Epithelial cell of esophagus (primary cell): ENCODE results near the gene ZIK1.

Source experiments
- DNase-seq: peaks from one replicate; pipeline ENCODE4 v3.0.0; 2010; ENCODE audit warnings: low read depth
- H3K4me3 ChIP-seq: 2 replicates; pipeline ENCODE4 v1.5.1; 2011; ENCODE audit warnings: mild to moderate bottlenecking, low read length, control low read depth
- TF ChIP-seq, protein P1 (sequence below): IDR thresholded peaks from 2 replicates; pipeline ENCODE4 v1.5.1; 2011; ENCODE audit warnings: low read depth, mild to moderate bottlenecking, low read length, control low read depth, inconsistent platforms; ENCODE audit not compliant: insufficient read depth; ENCODE audit errors: missing control alignments

ZIK1 gene

DNA sequence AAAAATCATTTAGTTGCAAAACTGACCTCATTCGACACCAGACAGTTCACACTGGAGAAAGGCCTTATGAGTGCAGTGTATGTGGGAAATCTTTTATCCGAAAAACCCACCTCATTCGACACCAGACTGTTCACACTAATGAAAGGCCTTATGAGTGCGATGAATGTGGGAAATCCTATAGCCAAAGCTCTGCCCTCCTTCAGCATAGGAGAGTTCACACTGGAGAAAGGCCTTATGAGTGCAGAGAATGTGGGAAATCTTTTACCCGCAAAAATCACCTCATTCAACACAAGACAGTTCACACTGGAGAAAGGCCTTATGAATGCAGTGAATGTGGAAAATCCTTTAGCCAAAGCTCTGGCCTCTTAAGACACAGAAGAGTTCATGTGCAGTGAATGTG is 23.0 kb downstream of the ZIK1 start:
- no peak overlapping the region for H3K4me3 ChIP-seq
- TF ChIP-seq, protein P1, sequence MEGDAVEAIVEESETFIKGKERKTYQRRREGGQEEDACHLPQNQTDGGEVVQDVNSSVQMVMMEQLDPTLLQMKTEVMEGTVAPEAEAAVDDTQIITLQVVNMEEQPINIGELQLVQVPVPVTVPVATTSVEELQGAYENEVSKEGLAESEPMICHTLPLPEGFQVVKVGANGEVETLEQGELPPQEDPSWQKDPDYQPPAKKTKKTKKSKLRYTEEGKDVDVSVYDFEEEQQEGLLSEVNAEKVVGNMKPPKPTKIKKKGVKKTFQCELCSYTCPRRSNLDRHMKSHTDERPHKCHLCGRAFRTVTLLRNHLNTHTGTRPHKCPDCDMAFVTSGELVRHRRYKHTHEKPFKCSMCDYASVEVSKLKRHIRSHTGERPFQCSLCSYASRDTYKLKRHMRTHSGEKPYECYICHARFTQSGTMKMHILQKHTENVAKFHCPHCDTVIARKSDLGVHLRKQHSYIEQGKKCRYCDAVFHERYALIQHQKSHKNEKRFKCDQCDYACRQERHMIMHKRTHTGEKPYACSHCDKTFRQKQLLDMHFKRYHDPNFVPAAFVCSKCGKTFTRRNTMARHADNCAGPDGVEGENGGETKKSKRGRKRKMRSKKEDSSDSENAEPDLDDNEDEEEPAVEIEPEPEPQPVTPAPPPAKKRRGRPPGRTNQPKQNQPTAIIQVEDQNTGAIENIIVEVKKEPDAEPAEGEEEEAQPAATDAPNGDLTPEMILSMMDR = no peak
- DNase-seq = no peak

- TF ChIP-seq, protein P1 = no peak
- DNase-seq = no peak
- H3K4me3 ChIP-seq = no peak overlapping the region
Measured at GRCh38 chr19:57611113-57611512, 27.2 kb downstream of the ZIK1 start.

DNA sequence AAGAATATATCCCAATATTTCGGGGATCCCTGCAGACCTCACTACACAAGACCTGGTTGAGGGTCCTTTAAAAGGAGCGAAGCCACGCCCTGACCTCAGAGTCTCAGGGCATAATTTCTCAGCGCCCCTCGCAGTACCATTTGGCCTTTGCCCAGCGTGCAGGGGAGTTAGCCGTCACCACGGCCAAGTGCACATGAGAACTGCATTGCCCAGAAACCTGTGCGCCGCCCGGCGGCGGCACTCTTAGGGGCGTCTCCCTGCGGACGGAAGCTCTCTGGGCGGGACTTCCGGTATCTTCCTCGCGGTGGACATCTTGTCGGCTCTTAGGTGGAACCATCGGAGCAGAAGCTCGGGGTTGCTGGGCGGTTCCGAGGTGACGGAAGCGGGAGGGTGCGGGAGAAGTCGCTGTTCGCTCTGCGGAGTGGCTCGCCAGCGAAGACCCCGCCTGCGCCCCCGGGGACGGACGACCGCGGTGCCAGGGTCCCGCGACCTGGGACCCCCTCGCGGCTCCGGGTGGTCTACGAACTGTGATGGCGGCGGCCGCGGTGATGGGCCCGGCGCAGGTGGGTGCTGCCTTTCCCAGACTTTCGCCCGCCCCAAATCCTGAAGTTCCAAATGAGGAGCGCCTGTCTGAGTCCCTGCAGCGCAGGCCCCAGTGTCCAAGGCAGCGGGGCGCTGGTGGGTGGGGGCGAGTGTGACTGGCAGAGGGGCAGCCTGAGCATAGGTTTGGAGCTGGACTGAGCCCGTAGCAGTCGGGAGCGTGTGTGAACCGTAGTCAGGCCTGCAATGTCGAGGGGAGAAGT is 30.2 kb downstream of the ZIK1 start, which contains the start of gene ZNF134:
ZNF134 (plus strand) TSS at position 302 of the 803 bp plus-strand sequence. CDS start 5,227 bp downstream, outside the sequence.
- TF ChIP-seq, protein P1 = peak; percentile 67
- H3K4me3 ChIP-seq = peak within 1 kb of the TSS; percentile 91
- DNase-seq = peak; percentile 94

DNA sequence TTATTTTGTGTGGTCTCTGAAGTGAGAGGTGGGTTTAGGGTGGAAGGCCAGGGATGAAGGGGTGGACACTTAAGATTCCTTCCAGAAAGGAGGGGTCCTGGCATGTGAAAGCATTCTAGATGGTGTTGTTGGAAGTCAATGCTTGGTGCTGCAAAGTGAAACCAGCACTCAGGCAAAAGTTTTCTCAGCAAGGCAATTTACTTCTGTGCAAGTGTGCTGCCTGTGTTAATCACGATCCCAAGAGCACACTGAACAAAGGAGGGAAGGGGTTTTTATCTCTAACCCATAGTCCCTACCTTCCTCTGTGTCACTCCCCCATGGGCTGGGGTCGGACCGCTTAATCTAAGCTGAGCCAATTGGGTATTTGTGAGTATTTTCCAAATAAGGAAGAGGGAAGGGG is 31.4 kb downstream of the ZIK1 start:
- DNase-seq = no peak
- H3K4me3 ChIP-seq = peak overlapping the region; percentile 91
- TF ChIP-seq, protein P1 = no peak

DNA sequence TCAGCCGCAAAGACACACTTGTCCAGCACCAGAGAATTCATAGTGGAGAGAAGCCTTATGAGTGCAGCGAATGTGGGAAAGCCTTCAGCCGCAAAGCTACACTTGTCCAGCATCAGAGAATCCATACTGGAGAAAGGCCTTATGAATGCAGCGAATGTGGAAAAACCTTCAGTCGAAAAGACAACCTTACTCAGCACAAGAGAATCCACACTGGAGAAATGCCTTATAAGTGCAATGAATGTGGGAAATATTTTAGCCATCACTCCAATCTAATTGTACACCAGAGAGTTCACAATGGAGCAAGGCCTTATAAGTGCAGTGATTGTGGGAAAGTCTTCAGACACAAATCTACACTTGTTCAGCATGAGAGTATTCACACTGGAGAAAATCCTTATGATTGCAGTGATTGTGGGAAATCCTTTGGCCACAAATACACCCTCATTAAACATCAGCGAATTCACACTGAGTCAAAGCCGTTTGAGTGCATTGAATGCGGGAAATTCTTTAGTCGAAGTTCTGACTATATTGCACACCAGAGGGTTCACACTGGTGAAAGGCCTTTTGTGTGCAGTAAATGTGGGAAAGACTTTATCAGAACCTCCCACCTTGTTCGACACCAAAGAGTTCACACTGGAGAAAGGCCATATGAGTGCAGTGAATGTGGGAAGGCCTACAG is 36.9 kb downstream of the ZIK1 start:
- DNase-seq = no peak
- TF ChIP-seq, protein P1 = no peak
- no peak overlapping the region for H3K4me3 ChIP-seq

- H3K4me3 ChIP-seq = no peak overlapping the region
- no peak for DNase-seq
- TF ChIP-seq, protein P1 = no peak
Measured at GRCh38 chr19:57623091-57623490, 39.1 kb downstream of the ZIK1 start.
